Activated naive CD8-positive, alpha-beta T cell treated with anti-CD3 and anti-CD28 coated beads, Interleukin-2, amount 50 U/mL, for 24 hours (primary cell): ENCODE results near the gene MYLK2.
A peak's percentile ranks its signal among the peaks of the same experiment; 100 is the strongest.
"Not testable (repeated sequence)": the region's sequence is repeated elsewhere in the genome, so short reads cannot be mapped to it uniquely, and the experiment has no call there.

ENCODE experiments used
- ATAC-seq: fragments of 150-1000 bp; cut with Tn5 transposase; one replicate; pipeline ENCODE4 v1.10.0; 2021
- DNase-seq: peaks from one replicate; pipeline ENCODE4 v3.0.0; 2021
- H3K27ac Mint-ChIP-seq: one replicate; pipeline ENCODE4 v1.8.0; 2021; ENCODE audit warnings: mild to moderate bottlenecking, mixed read lengths
- H3K27me3 Mint-ChIP-seq: one replicate; pipeline ENCODE4 v1.8.0; 2021; ENCODE audit warnings: mixed read lengths
- H3K36me3 Mint-ChIP-seq: one replicate; pipeline ENCODE4 v1.8.0; 2021; ENCODE audit warnings: low read depth, mixed read lengths
- H3K4me1 Mint-ChIP-seq: one replicate; pipeline ENCODE4 v1.8.0; 2021; ENCODE audit warnings: mixed read lengths
- H3K4me3 Mint-ChIP-seq: one replicate; pipeline ENCODE4 v1.8.0; 2021; ENCODE audit warnings: mild to moderate bottlenecking, moderate library complexity, mixed read lengths
- H3K9me3 Mint-ChIP-seq: one replicate; pipeline ENCODE4 v1.8.0; 2021; ENCODE audit warnings: mixed read lengths

The MYLK2 gene

GRCh38 chr20:31823360-31824124 is 4.4 kb downstream of the MYLK2 start:
- Mint-ChIP-seq H3K9me3 (no peaks in the 10 kb centered on the region), H3K4me1 (no peaks in the 10 kb centered on the region), H3K27ac (no peak overlapping the region), H3K36me3 (no peaks in the 10 kb centered on the region), H3K27me3 (peaks cover 4% of the 10 kb centered on the region), H3K4me3 (no peak overlapping the region)
- DNase-seq (no peak), ATAC-seq (no peak)

GRCh38 chr20:31824125-31824485 is 4.9 kb downstream of the MYLK2 start:
- Mint-ChIP-seq H3K27me3 (peaks cover 4% of the 10 kb centered on the region), H3K4me3 (no peak overlapping the region)

GRCh38 chr20:31824554-31825313 is 5.6 kb downstream of the MYLK2 start:
- peaks cover 4% of the 10 kb centered on the region for H3K27me3 Mint-ChIP-seq
- H3K4me1 Mint-ChIP-seq: no peaks in the 10 kb centered on the region
- DNase-seq: no peak
- no peak for ATAC-seq
- no peaks in the 10 kb centered on the region for H3K9me3 Mint-ChIP-seq
- no peak overlapping the region for H3K27ac Mint-ChIP-seq
- no peaks in the 10 kb centered on the region for H3K36me3 Mint-ChIP-seq
- no peak overlapping the region for H3K4me3 Mint-ChIP-seq

More at GRCh38 chr20:31824125-31824485, 4.9 kb downstream of the MYLK2 start:
- no peaks in the 10 kb centered on the region for H3K4me1 Mint-ChIP-seq
- H3K36me3 Mint-ChIP-seq: no peaks in the 10 kb centered on the region
- DNase-seq: no peak
- no peak for ATAC-seq
- H3K9me3 Mint-ChIP-seq: no peaks in the 10 kb centered on the region
- H3K27ac Mint-ChIP-seq: no peak overlapping the region

GRCh38 chr20:31826074-31826473 is 6.9 kb downstream of the MYLK2 start:
- no peaks in the 10 kb centered on the region for H3K36me3 Mint-ChIP-seq
- no peak overlapping the region for H3K27ac Mint-ChIP-seq
- no peak for DNase-seq
- peaks cover 4% of the 10 kb centered on the region for H3K27me3 Mint-ChIP-seq
- H3K4me3 Mint-ChIP-seq: no peak overlapping the region
- H3K9me3 Mint-ChIP-seq: no peaks in the 10 kb centered on the region
- no peaks in the 10 kb centered on the region for H3K4me1 Mint-ChIP-seq
- no peak for ATAC-seq

GRCh38 chr20:31827059-31827458 is 7.9 kb downstream of the MYLK2 start:
- DNase-seq: no peak
- Mint-ChIP-seq H3K27me3 (peaks cover 3% of the 10 kb centered on the region), H3K4me3 (no peak overlapping the region), H3K9me3 (no peaks in the 10 kb centered on the region), H3K36me3 (no peaks in the 10 kb centered on the region), H3K4me1 (no peaks in the 10 kb centered on the region), H3K27ac (no peak overlapping the region)
- ATAC-seq: no peak

GRCh38 chr20:31828016-31828415 is 8.9 kb downstream of the MYLK2 start:
- not testable (repeated sequence) for H3K27ac Mint-ChIP-seq, DNase-seq, ATAC-seq, H3K9me3 Mint-ChIP-seq, H3K4me3 Mint-ChIP-seq, H3K36me3 Mint-ChIP-seq, H3K27me3 Mint-ChIP-seq, H3K4me1 Mint-ChIP-seq

- ATAC-seq (no peak), DNase-seq (no peak)
- Mint-ChIP-seq H3K4me3 (no peak overlapping the region), H3K4me1 (no peaks in the 10 kb centered on the region), H3K9me3 (no peaks in the 10 kb centered on the region), H3K27ac (no peak overlapping the region), H3K27me3 (no peaks in the 10 kb centered on the region), H3K36me3 (no peaks in the 10 kb centered on the region)
Measured at GRCh38 chr20:31829731-31830130, 10.6 kb downstream of the MYLK2 start.

GRCh38 chr20:31830406-31830981 is 11.3 kb downstream of the MYLK2 start:
- Mint-ChIP-seq H3K9me3 (no peaks in the 10 kb centered on the region), H3K36me3 (no peaks in the 10 kb centered on the region), H3K4me3 (no peak overlapping the region), H3K27me3 (no peaks in the 10 kb centered on the region), H3K27ac (no peak overlapping the region), H3K4me1 (no peaks in the 10 kb centered on the region)
- no peak for ATAC-seq
- no peak for DNase-seq

- Mint-ChIP-seq H3K36me3 (no peaks in the 10 kb centered on the region), H3K4me1 (peaks cover 4% of the 10 kb centered on the region), H3K27me3 (no peaks in the 10 kb centered on the region), H3K27ac (no peak overlapping the region), H3K9me3 (no peaks in the 10 kb centered on the region), H3K4me3 (no peak overlapping the region)
- no peak for DNase-seq
- no peak for ATAC-seq
Measured at GRCh38 chr20:31831211-31831610, 12.1 kb downstream of the MYLK2 start.

- no peak for DNase-seq
- Mint-ChIP-seq H3K4me3 (no peak overlapping the region), H3K27ac (no peak overlapping the region), H3K27me3 (no peaks in the 10 kb centered on the region), H3K4me1 (peaks cover 7% of the 10 kb centered on the region), H3K9me3 (no peaks in the 10 kb centered on the region), H3K36me3 (no peaks in the 10 kb centered on the region)
- ATAC-seq: no peak
Measured at GRCh38 chr20:31831771-31832306, 12.7 kb downstream of the MYLK2 start.

- no peak for ATAC-seq
- no peak overlapping the region for H3K27ac Mint-ChIP-seq
Measured at GRCh38 chr20:31833130-31833930, 14.2 kb downstream of the MYLK2 start.

GRCh38 chr20:31833931-31834521 is 14.9 kb downstream of the MYLK2 start:
- Mint-ChIP-seq H3K27ac (no peak overlapping the region), H3K36me3 (no peaks in the 10 kb centered on the region), H3K27me3 (no peaks in the 10 kb centered on the region), H3K4me3 (no peak overlapping the region), H3K4me1 (peaks cover 7% of the 10 kb centered on the region), H3K9me3 (no peaks in the 10 kb centered on the region)
- ATAC-seq (no peak), DNase-seq (no peak)

More at GRCh38 chr20:31833130-31833930, 14.2 kb downstream of the MYLK2 start:
- DNase-seq: peak; percentile 77
- no peaks in the 10 kb centered on the region for H3K9me3 Mint-ChIP-seq
- H3K4me1 Mint-ChIP-seq: peaks cover 7% of the 10 kb centered on the region
- H3K27me3 Mint-ChIP-seq: no peaks in the 10 kb centered on the region
- no peaks in the 10 kb centered on the region for H3K36me3 Mint-ChIP-seq
- no peak overlapping the region for H3K4me3 Mint-ChIP-seq

- no peaks in the 10 kb centered on the region for H3K27me3 Mint-ChIP-seq
- H3K27ac Mint-ChIP-seq: no peak overlapping the region
- no peaks in the 10 kb centered on the region for H3K36me3 Mint-ChIP-seq
- no peak for ATAC-seq
- H3K4me1 Mint-ChIP-seq: peaks cover 7% of the 10 kb centered on the region
- H3K9me3 Mint-ChIP-seq: no peaks in the 10 kb centered on the region
- H3K4me3 Mint-ChIP-seq: no peak overlapping the region
- no peak for DNase-seq
Measured at GRCh38 chr20:31835554-31835953, 16.4 kb downstream of the MYLK2 start.
